GM10266 (cell line): Measurements from ENCODE around the gene RINT1.
"Not testable (repeated sequence)": the region's sequence is repeated elsewhere in the genome, so short reads cannot be mapped to it uniquely, and the experiment has no call there.

Experiments used
- DNase-seq: peaks from one replicate; pipeline ENCODE4 v3.0.0; 2012; ENCODE audit errors: extremely low spot score
- TF ChIP-seq, protein P1 (sequence below): IDR thresholded peaks from 2 replicates; pipeline ENCODE4 v1.5.1; 2012; ENCODE audit warnings: mild to moderate bottlenecking, low read depth; ENCODE audit not compliant: control insufficient read depth, insufficient read depth; ENCODE audit errors: missing control alignments

Gene RINT1

GRCh38 chr7:105497016-105497415 is 35.0 kb upstream of the RINT1 start:
- TF ChIP-seq, protein P1, sequence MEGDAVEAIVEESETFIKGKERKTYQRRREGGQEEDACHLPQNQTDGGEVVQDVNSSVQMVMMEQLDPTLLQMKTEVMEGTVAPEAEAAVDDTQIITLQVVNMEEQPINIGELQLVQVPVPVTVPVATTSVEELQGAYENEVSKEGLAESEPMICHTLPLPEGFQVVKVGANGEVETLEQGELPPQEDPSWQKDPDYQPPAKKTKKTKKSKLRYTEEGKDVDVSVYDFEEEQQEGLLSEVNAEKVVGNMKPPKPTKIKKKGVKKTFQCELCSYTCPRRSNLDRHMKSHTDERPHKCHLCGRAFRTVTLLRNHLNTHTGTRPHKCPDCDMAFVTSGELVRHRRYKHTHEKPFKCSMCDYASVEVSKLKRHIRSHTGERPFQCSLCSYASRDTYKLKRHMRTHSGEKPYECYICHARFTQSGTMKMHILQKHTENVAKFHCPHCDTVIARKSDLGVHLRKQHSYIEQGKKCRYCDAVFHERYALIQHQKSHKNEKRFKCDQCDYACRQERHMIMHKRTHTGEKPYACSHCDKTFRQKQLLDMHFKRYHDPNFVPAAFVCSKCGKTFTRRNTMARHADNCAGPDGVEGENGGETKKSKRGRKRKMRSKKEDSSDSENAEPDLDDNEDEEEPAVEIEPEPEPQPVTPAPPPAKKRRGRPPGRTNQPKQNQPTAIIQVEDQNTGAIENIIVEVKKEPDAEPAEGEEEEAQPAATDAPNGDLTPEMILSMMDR, result no peak
- DNase-seq, result no peak

GRCh38 chr7:105502173-105502572 is 29.8 kb upstream of the RINT1 start:
- no peak for DNase-seq
- TF ChIP-seq, protein P1, result no peak

DNA sequence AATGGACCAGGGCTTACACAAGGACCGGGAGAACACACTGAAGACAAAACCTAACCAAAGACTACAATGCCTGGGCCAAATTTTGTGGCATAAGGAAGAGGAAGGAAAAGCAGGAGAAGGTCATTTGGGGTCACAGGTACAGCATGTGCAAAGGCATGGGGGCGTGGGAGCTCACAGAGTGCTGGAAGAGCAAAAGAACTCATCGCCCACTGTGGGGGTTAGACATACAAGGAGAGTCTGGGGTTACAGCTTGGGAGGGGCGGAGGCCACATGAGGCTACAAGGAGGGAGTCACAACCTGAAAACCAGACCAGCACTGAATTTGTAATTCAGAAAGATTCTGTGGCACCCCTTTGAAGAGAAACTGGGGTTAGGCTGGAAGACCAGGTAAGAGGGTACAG is 19.6 kb upstream of the RINT1 start:
- TF ChIP-seq, protein P1, result no peak
- no peak for DNase-seq

DNA sequence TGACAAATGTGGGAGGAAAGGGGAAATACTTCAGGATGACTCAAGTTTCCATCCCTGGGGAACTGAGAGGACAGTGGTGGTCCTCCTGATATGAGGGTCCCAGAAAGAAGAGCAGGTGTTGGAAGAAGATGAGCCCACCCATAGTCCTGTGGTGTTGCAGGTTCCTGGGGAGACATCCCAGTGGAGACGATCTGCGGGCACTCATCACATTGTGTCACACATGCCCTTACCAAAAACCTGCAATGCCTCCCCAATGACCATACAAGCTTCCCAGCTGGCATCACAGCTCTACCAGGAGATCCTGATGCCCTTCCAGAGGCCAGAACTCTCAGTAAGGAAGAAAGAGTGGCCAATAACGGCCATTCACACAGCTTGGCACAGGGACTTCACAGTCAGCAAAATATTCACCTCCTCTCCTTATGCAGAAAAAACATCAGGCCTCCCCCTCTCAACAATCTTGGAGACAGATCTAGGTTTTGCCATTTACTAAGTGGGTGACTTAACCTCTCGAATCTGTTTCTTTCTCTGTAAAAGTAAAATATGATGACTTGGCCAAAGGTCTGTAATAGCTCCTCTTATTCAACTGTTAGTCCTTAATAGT is 19.0 kb upstream of the RINT1 start:
- DNase-seq, result no peak
- TF ChIP-seq, protein P1, result no peak

DNA sequence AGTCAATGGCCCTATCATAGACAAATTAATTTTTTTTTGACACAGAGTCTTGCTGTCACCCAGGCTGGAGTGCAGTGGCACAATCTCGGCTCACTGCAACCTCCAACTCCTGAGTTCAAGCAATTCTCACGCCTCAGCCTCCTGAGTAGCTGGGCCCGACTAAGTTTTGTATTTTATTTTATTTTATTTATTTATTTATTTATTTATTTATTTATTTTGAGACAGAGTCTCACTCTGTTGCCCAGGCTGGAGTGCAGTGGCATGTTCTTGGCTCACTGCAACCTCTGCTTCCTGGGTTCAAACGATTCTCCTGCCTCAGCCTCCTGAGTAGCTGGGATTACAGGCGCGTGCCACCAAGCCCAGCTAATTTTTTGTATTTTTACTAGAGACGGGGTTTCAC is 16.4 kb upstream of the RINT1 start:
- not testable (repeated sequence) for DNase-seq

DNA sequence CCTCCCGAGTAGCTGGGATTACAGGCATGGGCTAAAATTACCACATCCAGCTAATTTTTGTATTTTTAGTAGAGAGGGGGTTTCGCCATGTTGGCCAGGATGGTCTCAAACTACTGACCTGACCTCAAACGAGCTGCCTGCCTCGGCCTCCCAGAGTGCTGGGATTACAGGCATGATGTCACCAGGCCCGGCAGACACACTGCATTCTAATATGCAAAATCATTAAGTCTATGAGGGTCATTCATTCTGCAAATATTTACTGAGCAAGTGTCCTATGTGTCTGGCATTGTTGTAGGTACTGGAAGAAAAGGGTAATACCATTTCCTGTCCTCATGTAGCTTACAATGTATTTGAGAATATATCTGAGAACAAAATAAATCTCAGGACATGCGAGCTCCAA is 12.6 kb upstream of the RINT1 start:
- TF ChIP-seq, protein P1, result no peak
- DNase-seq, result no peak

DNA sequence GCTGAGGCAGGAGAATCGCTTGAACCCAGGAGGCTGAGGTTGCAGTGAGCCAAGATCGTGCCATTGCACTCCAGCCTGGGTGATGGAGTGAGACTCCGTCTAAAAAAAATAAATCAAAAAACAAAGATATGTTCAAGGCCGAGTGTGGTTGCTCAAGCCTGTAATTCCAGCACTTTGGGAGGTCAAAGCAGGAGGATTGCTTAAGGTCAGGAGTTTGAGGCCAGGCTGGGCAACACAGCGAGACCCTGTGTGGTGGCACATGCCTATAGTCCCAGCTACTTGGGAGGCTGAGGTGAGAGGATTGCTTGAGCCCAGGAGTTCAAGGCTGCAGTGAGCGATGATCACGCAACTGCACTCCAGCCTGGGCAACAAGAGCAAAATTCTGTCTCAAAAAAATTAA is 11.4 kb upstream of the RINT1 start:
- not testable (repeated sequence) for DNase-seq

GRCh38 chr7:105521027-105521716 is 10.8 kb upstream of the RINT1 start:
- TF ChIP-seq, protein P1, result no peak
- peak; percentile 64 for DNase-seq
